Mammary epithelial cell (primary cell): ENCODE measurements around the gene FGD6.
"Not testable (repeated sequence)": the region's sequence is repeated elsewhere in the genome, so short reads cannot be mapped to it uniquely, and the experiment has no call there.

Experiments used
- EZH2 ChIP-seq: IDR thresholded peaks from 2 replicates; pipeline ENCODE4 v1.6.1; 2012; ENCODE audit warnings: low read length, inconsistent platforms, borderline replicate concordance
- TF ChIP-seq, protein P1 (sequence below), 2 donors: IDR thresholded peaks in 1 of 2; conservative IDR thresholded peaks in 1 of 2; 2 replicates each; pipeline ENCODE4 v1.5.1; 2011 to 2012; ENCODE audit warnings: inconsistent platforms in 2 of 2, low read length in 2 of 2, mild to moderate bottlenecking in 2 of 2, control low read depth in 1 of 2, low read depth in 1 of 2; ENCODE audit not compliant: insufficient read depth in 1 of 2; ENCODE audit errors: extremely low read depth in 1 of 2

DNA sequence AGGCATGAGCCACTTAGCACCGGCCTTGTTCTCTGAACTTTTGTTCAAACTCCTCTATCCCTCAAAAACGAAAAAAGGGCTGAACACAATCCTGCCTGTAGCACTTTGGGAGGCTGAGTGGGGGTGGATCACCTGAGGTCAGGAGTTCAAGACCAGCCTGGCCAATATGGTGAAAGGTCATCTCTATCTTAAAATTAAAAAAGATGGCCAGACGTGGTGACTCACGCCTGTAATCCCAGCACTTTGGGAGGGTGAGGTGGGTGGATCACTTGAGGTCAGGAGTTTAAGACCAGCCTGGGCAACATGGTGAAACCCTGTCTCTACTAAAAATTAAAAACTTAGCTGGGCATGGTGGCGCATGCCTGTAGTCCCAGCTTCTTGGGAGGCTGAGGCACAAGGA lies 115.3 kb downstream of the FGD6 start:
- TF ChIP-seq EZH2: not testable (repeated sequence)
- TF ChIP-seq, protein P1, sequence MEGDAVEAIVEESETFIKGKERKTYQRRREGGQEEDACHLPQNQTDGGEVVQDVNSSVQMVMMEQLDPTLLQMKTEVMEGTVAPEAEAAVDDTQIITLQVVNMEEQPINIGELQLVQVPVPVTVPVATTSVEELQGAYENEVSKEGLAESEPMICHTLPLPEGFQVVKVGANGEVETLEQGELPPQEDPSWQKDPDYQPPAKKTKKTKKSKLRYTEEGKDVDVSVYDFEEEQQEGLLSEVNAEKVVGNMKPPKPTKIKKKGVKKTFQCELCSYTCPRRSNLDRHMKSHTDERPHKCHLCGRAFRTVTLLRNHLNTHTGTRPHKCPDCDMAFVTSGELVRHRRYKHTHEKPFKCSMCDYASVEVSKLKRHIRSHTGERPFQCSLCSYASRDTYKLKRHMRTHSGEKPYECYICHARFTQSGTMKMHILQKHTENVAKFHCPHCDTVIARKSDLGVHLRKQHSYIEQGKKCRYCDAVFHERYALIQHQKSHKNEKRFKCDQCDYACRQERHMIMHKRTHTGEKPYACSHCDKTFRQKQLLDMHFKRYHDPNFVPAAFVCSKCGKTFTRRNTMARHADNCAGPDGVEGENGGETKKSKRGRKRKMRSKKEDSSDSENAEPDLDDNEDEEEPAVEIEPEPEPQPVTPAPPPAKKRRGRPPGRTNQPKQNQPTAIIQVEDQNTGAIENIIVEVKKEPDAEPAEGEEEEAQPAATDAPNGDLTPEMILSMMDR (conservative IDR thresholded peaks at IDR 0.05 in 1 of 2, IDR thresholded peaks at IDR 0.05 in 1 of 2; ENCODE audit: extremely low read depth in 1 of 2, insufficient read depth in 1 of 2, low read depth in 1 of 2, low read length in 2 of 2): not testable (repeated sequence)
